ENCODE data around the gene CADPS2.

Gene CADPS2

DNA sequence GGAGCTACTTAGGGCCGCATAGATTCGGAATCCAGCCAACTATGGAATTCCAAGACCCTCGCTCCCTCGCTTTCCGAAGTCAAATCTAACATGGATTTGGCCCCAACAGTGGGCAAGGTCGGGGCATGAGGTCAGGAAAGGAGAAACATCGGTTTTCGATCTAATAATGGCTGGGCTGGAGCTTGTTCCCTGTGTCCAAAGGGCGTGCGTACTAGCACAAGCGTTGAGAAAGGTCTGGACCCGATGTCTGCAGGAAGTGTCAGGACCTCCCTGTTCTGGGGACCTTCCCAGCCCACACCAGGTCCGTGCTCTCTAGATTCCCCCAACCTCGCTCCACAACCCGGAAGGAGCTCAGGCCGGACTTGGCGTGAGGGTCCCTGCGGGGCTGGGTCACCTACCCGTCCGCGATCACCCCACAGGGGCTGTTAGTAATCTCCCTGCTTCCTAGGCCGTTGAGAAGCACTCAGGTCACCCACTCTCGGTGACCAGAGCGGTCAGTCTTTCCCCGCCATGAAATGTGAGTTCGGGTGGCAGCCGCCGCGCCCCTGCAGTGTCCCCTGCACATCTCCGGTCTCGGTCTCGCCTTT lies 586.5 kb downstream of the CADPS2 start:
- Histone ChIP-seq H3K23ac (ENCODE audit: low read depth, low read length, poor library complexity) (peak overlapping the region; percentile 75), H3K4ac (ENCODE audit: low read length) (peak overlapping the region; percentile 17), H3K4me1 (ENCODE audit: control insufficient read depth in 2 of 2, insufficient read depth in 1 of 2, low read depth in 1 of 2, low read length in 2 of 2) (peaks cover 4 to 7% of the 10 kb centered on the region in 2 donors), H2BK15ac (ENCODE audit: low read length) (peak overlapping the region; percentile 2), H3K4me2 (ENCODE audit: insufficient read depth, low read length, poor library complexity, severe bottlenecking) (peak overlapping the region; percentile 88), H3K4me3 (ENCODE audit: low read length in 2 of 2) (peak overlapping the region; percentile 16 to 80), H4K8ac (ENCODE audit: low read depth, low read length) (no peak overlapping the region), H3K9me3 (replicated peaks in 1 of 2; ENCODE audit: control insufficient read depth in 2 of 2, insufficient read depth in 1 of 2, low read depth in 1 of 2, low read length in 2 of 2) (peaks cover 0 to 9% of the 10 kb centered on the region in 2 donors), H3K9ac (ENCODE audit: low read depth, low read length, poor library complexity) (peak overlapping the region; percentile 71), H3K18ac (ENCODE audit: low read length) (peak overlapping the region; percentile 97), H2BK5ac (ENCODE audit: low read length) (peak overlapping the region; percentile 88), H3K36me3 (replicated peaks in 1 of 2; ENCODE audit: control insufficient read depth in 2 of 2, insufficient read depth in 2 of 2, low read length in 2 of 2) (peaks cover 0 to 10% of the 10 kb centered on the region in 2 donors), H2AFZ (ENCODE audit: low read length) (peak overlapping the region; percentile 86), H2BK120ac (ENCODE audit: low read depth, low read length) (peak overlapping the region; percentile 57), H3K79me1 (ENCODE audit: low read depth, low read length) (no peaks in the 10 kb centered on the region), H2BK12ac (ENCODE audit: low read length) (no peak overlapping the region), H3K14ac (ENCODE audit: low read length) (no peak overlapping the region), H4K91ac (ENCODE audit: low read depth, low read length, poor library complexity) (peak overlapping the region; percentile 87), H2AK5ac (ENCODE audit: low read depth, low read length) (peak overlapping the region; percentile 20), H3K27me3 (ENCODE audit: control insufficient read depth in 3 of 3, insufficient read depth in 3 of 3, low read depth in 1 of 3, low read length in 3 of 3) (peaks cover 0 to 98% (median 0%) of the 10 kb centered on the region in 3 experiments), H3K27ac (replicated peaks; ENCODE audit: low read length) (peak overlapping the region; percentile 62)
- peak; percentile 54 for DNase-seq (ENCODE audit: low spot score)
- WGBS, 2 donors (ENCODE audit: extremely low coverage in 2 of 2, insufficient read length in 2 of 2, insufficient replicate concordance in 1 of 2): no CpG with 5 or more reads among the region's 32 CpGs

DNA sequence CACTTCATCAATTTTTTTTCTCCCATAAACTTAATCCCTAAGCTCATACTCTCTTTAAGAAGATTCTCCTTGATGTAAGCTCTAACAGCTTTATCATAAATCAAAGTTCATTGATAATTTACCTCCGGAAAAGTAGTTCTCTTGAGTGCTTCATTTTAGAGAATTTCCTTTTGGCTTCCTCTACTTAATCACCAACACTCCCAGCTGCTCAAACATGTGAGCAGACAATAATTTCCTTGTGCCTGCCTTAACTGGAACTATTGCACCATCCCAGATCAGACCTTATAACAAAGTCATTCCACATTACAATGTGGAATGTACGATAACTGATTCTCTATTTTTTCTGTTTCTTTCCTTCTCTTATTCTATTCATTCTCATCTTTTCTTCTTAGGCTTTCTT lies 587.6 kb downstream of the CADPS2 start:
- H2AK5ac ChIP-seq (ENCODE audit: low read depth, low read length): no peak overlapping the region
- H3K23ac ChIP-seq (ENCODE audit: low read depth, low read length, poor library complexity): no peak overlapping the region
- no peak overlapping the region for H3K4me3 ChIP-seq (ENCODE audit: low read length in 2 of 2)
- no peaks in the 10 kb centered on the region for H3K79me1 ChIP-seq (ENCODE audit: low read depth, low read length)
- peaks cover 0 to 9% of the 10 kb centered on the region in 2 donors for H3K9me3 ChIP-seq (replicated peaks in 1 of 2; ENCODE audit: control insufficient read depth in 2 of 2, insufficient read depth in 1 of 2, low read depth in 1 of 2, low read length in 2 of 2)
- H3K4ac ChIP-seq (ENCODE audit: low read length): no peak overlapping the region
- no peak overlapping the region for H4K91ac ChIP-seq (ENCODE audit: low read depth, low read length, poor library complexity)
- no peak overlapping the region for H3K18ac ChIP-seq (ENCODE audit: low read length)
- WGBS, 2 donors (ENCODE audit: extremely low coverage in 2 of 2, insufficient read length in 2 of 2, insufficient replicate concordance in 1 of 2): no CpG with 5 or more reads among the region's 2 CpGs
- no peak overlapping the region for H2BK12ac ChIP-seq (ENCODE audit: low read length)
- no peak overlapping the region for H2BK15ac ChIP-seq (ENCODE audit: low read length)
- H2BK120ac ChIP-seq (ENCODE audit: low read depth, low read length): no peak overlapping the region
- no peak overlapping the region for H3K9ac ChIP-seq (ENCODE audit: low read depth, low read length, poor library complexity)
- H3K4me2 ChIP-seq (ENCODE audit: insufficient read depth, low read length, poor library complexity, severe bottlenecking): no peak overlapping the region
- no peak overlapping the region for H2AFZ ChIP-seq (ENCODE audit: low read length)
- no peak overlapping the region for H3K27ac ChIP-seq (replicated peaks; ENCODE audit: low read length)
- peaks cover 0 to 4% of the 10 kb centered on the region in 2 donors for H3K4me1 ChIP-seq (ENCODE audit: control insufficient read depth in 2 of 2, insufficient read depth in 1 of 2, low read depth in 1 of 2, low read length in 2 of 2)
- DNase-seq (ENCODE audit: low spot score): no peak
- no peak overlapping the region for H4K8ac ChIP-seq (ENCODE audit: low read depth, low read length)
- H3K27me3 ChIP-seq (ENCODE audit: control insufficient read depth in 3 of 3, insufficient read depth in 3 of 3, low read depth in 1 of 3, low read length in 3 of 3): peaks cover 0 to 91% (median 0%) of the 10 kb centered on the region in 3 experiments
- H3K14ac ChIP-seq (ENCODE audit: low read length): no peak overlapping the region
- peaks cover 0 to 10% of the 10 kb centered on the region in 2 donors for H3K36me3 ChIP-seq (replicated peaks in 1 of 2; ENCODE audit: control insufficient read depth in 2 of 2, insufficient read depth in 2 of 2, low read length in 2 of 2)
- no peak overlapping the region for H2BK5ac ChIP-seq (ENCODE audit: low read length)

DNA sequence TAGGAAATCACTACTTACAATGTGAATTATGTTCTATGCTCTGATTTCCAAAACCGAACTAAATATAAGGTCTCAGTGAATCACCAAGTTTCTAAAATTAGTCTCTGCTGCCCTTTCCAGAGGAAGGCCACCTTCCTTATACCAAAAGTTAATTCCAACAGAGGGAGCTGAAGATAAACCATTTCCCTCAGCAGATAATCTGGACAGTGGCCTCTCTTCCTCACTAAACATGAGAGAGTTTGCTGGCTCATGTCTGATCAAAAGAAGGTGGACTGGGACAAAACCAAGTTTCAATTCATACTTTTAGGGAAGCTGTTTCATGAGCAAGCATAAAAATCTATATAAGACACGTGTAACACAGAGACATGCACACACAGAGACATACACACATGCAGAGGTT lies 588.1 kb downstream of the CADPS2 start:
- Histone ChIP-seq H2BK120ac (ENCODE audit: low read depth, low read length) (no peak overlapping the region), H3K4ac (ENCODE audit: low read length) (no peak overlapping the region), H3K14ac (ENCODE audit: low read length) (no peak overlapping the region), H2AK5ac (ENCODE audit: low read depth, low read length) (no peak overlapping the region), H3K9ac (ENCODE audit: low read depth, low read length, poor library complexity) (no peak overlapping the region), H3K23ac (ENCODE audit: low read depth, low read length, poor library complexity) (no peak overlapping the region), H2BK12ac (ENCODE audit: low read length) (no peak overlapping the region), H4K91ac (ENCODE audit: low read depth, low read length, poor library complexity) (no peak overlapping the region), H3K4me2 (ENCODE audit: insufficient read depth, low read length, poor library complexity, severe bottlenecking) (no peak overlapping the region), H4K8ac (ENCODE audit: low read depth, low read length) (no peak overlapping the region), H2BK15ac (ENCODE audit: low read length) (no peak overlapping the region), H3K9me3 (replicated peaks in 1 of 2; ENCODE audit: control insufficient read depth in 2 of 2, insufficient read depth in 1 of 2, low read depth in 1 of 2, low read length in 2 of 2) (peaks cover 0 to 9% of the 10 kb centered on the region in 2 donors), H2BK5ac (ENCODE audit: low read length) (no peak overlapping the region), H3K4me3 (ENCODE audit: low read length in 2 of 2) (no peak overlapping the region), H3K36me3 (replicated peaks in 1 of 2; ENCODE audit: control insufficient read depth in 2 of 2, insufficient read depth in 2 of 2, low read length in 2 of 2) (peaks cover 0 to 10% of the 10 kb centered on the region in 2 donors), H3K79me1 (ENCODE audit: low read depth, low read length) (no peaks in the 10 kb centered on the region), H3K4me1 (ENCODE audit: control insufficient read depth in 2 of 2, insufficient read depth in 1 of 2, low read depth in 1 of 2, low read length in 2 of 2) (peaks cover 0 to 4% of the 10 kb centered on the region in 2 donors), H2AFZ (ENCODE audit: low read length) (no peak overlapping the region), H3K18ac (ENCODE audit: low read length) (no peak overlapping the region), H3K27ac (replicated peaks; ENCODE audit: low read length) (no peak overlapping the region), H3K27me3 (ENCODE audit: control insufficient read depth in 3 of 3, insufficient read depth in 3 of 3, low read depth in 1 of 3, low read length in 3 of 3) (peaks cover 0 to 86% (median 0%) of the 10 kb centered on the region in 3 experiments)
- no peak for DNase-seq (ENCODE audit: low spot score)
- no CpG with 5 or more reads among the region's 2 CpGs for WGBS, 2 donors (ENCODE audit: extremely low coverage in 2 of 2, insufficient read length in 2 of 2, insufficient replicate concordance in 1 of 2)

DNA sequence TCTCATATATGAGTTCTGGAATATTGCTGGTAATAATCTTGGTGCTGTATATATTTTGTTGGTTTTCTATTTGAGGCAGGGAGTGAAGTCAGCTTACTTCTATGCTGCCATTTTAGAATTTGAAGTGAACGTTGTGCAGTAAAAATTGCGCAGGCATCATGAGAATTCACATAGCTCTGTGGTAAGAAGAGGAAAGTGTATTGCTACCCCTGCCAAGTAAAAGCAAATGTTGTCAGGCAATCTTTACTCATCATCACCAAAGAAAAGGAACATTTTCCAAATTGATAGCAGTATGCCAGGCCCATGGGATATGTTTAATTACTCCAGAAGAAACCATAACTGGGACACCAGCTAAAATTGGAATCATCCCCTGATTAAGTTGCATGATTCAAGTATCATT lies 595.1 kb downstream of the CADPS2 start:
- Histone ChIP-seq H3K4ac (ENCODE audit: low read length) (no peak overlapping the region), H2BK12ac (ENCODE audit: low read length) (no peak overlapping the region), H3K4me1 (ENCODE audit: control insufficient read depth in 2 of 2, insufficient read depth in 1 of 2, low read depth in 1 of 2, low read length in 2 of 2) (no peaks in the 10 kb centered on the region), H2BK5ac (ENCODE audit: low read length) (no peak overlapping the region), H3K4me2 (ENCODE audit: insufficient read depth, low read length, poor library complexity, severe bottlenecking) (no peak overlapping the region), H3K9me3 (replicated peaks in 1 of 2; ENCODE audit: control insufficient read depth in 2 of 2, insufficient read depth in 1 of 2, low read depth in 1 of 2, low read length in 2 of 2) (peaks cover 0 to 5% of the 10 kb centered on the region in 2 donors), H3K27ac (replicated peaks; ENCODE audit: low read length) (no peak overlapping the region), H3K14ac (ENCODE audit: low read length) (no peak overlapping the region), H3K4me3 (ENCODE audit: low read length in 2 of 2) (no peak overlapping the region), H3K23ac (ENCODE audit: low read depth, low read length, poor library complexity) (no peak overlapping the region), H2BK120ac (ENCODE audit: low read depth, low read length) (no peak overlapping the region), H3K27me3 (ENCODE audit: control insufficient read depth in 3 of 3, insufficient read depth in 3 of 3, low read depth in 1 of 3, low read length in 3 of 3) (peaks cover 0 to 20% (median 0%) of the 10 kb centered on the region in 3 experiments), H3K36me3 (replicated peaks in 1 of 2; ENCODE audit: control insufficient read depth in 2 of 2, insufficient read depth in 2 of 2, low read length in 2 of 2) (no peaks in the 10 kb centered on the region), H3K9ac (ENCODE audit: low read depth, low read length, poor library complexity) (no peak overlapping the region), H2AK5ac (ENCODE audit: low read depth, low read length) (no peak overlapping the region), H4K8ac (ENCODE audit: low read depth, low read length) (no peak overlapping the region), H3K79me1 (ENCODE audit: low read depth, low read length) (no peaks in the 10 kb centered on the region), H2BK15ac (ENCODE audit: low read length) (no peak overlapping the region), H2AFZ (ENCODE audit: low read length) (no peak overlapping the region), H4K91ac (ENCODE audit: low read depth, low read length, poor library complexity) (no peak overlapping the region), H3K18ac (ENCODE audit: low read length) (no peak overlapping the region)
- WGBS, 2 donors (ENCODE audit: extremely low coverage in 2 of 2, insufficient read length in 2 of 2, insufficient replicate concordance in 1 of 2): no CpG with 5 or more reads among the region's 2 CpGs
- no peak for DNase-seq (ENCODE audit: low spot score)
